Spleen (tissue), 7 donors: ENCODE measurements around the gene RPAIN.

Source experiments
- POLR2A ChIP-seq, 3 donors: fragments of 450-650 bp; IDR thresholded peaks; one replicate each; pipeline ENCODE4 v1.5.1; 2017; ENCODE audit warnings: antibody characterized with exemption in 3 of 3, mild to moderate bottlenecking in 1 of 3
- TF ChIP-seq, protein P1 (sequence below), 11 experiments: fragments of 200-600 bp in 7 of 11; fragments of 450-650 bp in 4 of 11; sonication (generic) in 4 of 11; IDR thresholded peaks in 8 of 11; conservative IDR thresholded peaks in 3 of 11; 1 replicate in 7 of 11; 2 replicates in 4 of 11; pipeline versions ENCODE4 v1.4.0 to v1.8.0; 2016 to 2021; ENCODE audit warnings: antibody characterized with exemption in 11 of 11, inconsistent platforms in 4 of 11, mild to moderate bottlenecking in 1 of 11
- donor health status: DM: no; HTN: no; CAD: no; lungs with moderate emphysema.
- donor health status: DM: no; HTN: no; CAD: no.
- donor health status: DM: no; HTN: no; CAD: no.

DNA sequence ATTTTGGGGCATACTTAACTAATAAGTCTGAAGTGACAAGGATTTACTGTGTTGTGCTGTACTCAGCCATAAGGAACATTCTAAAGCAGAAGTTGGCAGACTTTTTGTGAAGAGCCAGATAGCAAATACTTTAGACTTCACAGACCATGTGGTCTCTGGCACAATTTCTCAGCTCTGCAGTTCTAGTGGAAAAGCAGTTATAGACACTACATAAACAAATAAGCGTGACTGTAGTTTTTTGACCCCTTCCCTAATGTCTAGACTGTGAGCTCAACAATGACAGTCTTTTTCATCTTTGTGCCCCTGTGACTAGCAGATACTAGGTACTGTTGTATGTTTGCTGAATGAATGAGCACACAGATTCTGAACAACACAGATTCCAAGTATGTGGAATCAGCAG, 4.9 kb downstream of the RPAIN start:
- TF ChIP-seq POLR2A (IDR thresholded peaks at IDR 0.05): no peak
- TF ChIP-seq, protein P1, sequence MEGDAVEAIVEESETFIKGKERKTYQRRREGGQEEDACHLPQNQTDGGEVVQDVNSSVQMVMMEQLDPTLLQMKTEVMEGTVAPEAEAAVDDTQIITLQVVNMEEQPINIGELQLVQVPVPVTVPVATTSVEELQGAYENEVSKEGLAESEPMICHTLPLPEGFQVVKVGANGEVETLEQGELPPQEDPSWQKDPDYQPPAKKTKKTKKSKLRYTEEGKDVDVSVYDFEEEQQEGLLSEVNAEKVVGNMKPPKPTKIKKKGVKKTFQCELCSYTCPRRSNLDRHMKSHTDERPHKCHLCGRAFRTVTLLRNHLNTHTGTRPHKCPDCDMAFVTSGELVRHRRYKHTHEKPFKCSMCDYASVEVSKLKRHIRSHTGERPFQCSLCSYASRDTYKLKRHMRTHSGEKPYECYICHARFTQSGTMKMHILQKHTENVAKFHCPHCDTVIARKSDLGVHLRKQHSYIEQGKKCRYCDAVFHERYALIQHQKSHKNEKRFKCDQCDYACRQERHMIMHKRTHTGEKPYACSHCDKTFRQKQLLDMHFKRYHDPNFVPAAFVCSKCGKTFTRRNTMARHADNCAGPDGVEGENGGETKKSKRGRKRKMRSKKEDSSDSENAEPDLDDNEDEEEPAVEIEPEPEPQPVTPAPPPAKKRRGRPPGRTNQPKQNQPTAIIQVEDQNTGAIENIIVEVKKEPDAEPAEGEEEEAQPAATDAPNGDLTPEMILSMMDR (IDR thresholded peaks at IDR 0.05 in 8 of 11, conservative IDR thresholded peaks at IDR 0.05 in 3 of 11): no peak
